AG04449 (cell line): ENCODE measurements around the gene CCDC70.
A peak's percentile ranks its signal among the peaks of the same experiment; 100 is the strongest.

Experiments
- CTCF ChIA-PET: fragments of 350-600 bp; formaldehyde crosslinking; extraction: SDS; loops from one replicate; lab custom pipeline; 2021; ENCODE audit warnings: antibody characterized with exemption; lab: Yijun Ruan, JAX
- POLR2A ChIA-PET: fragments of 400-600, 350-600 bp; formaldehyde crosslinking; extraction: SDS; loops from one replicate; lab custom pipeline; 2020; ENCODE audit warnings: antibody characterized with exemption, inconsistent platforms; lab: Yijun Ruan, JAX
- DNase-seq: peaks from one replicate; pipeline ENCODE4 v3.0.0-alpha.2; 2010; ENCODE audit warnings: low read depth, low spot score
- H3K4me3 ChIP-seq: 2 replicates; pipeline ENCODE4 v1.5.1; 2011; ENCODE audit warnings: low read depth, mild to moderate bottlenecking, control low read depth, low read length
- CTCF ChIP-seq: IDR thresholded peaks from one replicate; pipeline ENCODE4 v1.5.1; 2011; ENCODE audit warnings: mild to moderate bottlenecking, moderate library complexity, low read length, control low read depth, inconsistent platforms; ENCODE audit not compliant: insufficient read depth; ENCODE audit errors: missing control alignments

The CCDC70 gene

GRCh38 chr13:51826606-51827005 lies 35.2 kb upstream of the CCDC70 start:
- no peak for TF ChIP-seq CTCF
- no peak overlapping the region for H3K4me3 ChIP-seq
- ChIA-PET CTCF (interaction anchor here (3.0 to 8.0 kb wide), 2 partner anchors 12 kb away, joined by 9 to 67 read pairs; no protein-coding TSS in a partner anchor), POLR2A (no interaction called here)
- DNase-seq: no peak

- POLR2A ChIA-PET: no interaction called here
- CTCF ChIA-PET: interaction anchor here (8.0 kb wide), 1 partner anchor 12 kb away, joined by 67 read pairs; no protein-coding TSS in a partner anchor
- no peak overlapping the region for H3K4me3 ChIP-seq
- DNase-seq: no peak
- TF ChIP-seq CTCF: no peak
Observed at GRCh38 chr13:51827254-51827653, 34.5 kb upstream of the CCDC70 start.

GRCh38 chr13:51828730-51829567 lies 32.8 kb upstream of the CCDC70 start:
- CTCF ChIA-PET: interaction anchor here (1.1 to 8.0 kb wide), 2 partner anchors 14 to 300 kb away, joined by 5 to 67 read pairs; partner anchors contain the start of gene NEK5

GRCh38 chr13:51829568-51829899 lies 32.2 kb upstream of the CCDC70 start:
- CTCF ChIA-PET: interaction anchor here (0.6 to 8.0 kb wide), 3 partner anchors 15 to 299 kb away, joined by 3 to 67 read pairs (median 5); partner anchors contain the start of gene NEK5
- no peak for TF ChIP-seq CTCF
- no peak overlapping the region for H3K4me3 ChIP-seq
- no peak for DNase-seq
- POLR2A ChIA-PET: no interaction called here

More at GRCh38 chr13:51828730-51829567, 32.8 kb upstream of the CCDC70 start:
- H3K4me3 ChIP-seq: no peak overlapping the region
- no peak for DNase-seq
- no peak for TF ChIP-seq CTCF
- POLR2A ChIA-PET: no interaction called here

GRCh38 chr13:51831519-51831918 lies 30.2 kb upstream of the CCDC70 start:
- CTCF ChIA-PET: interaction anchor here (0.8 to 6.1 kb wide), 4 partner anchors 11 to 707 kb away, joined by 3 to 41 read pairs (median 4); no protein-coding TSS in a partner anchor
- DNase-seq: no peak
- no peak for TF ChIP-seq CTCF
- POLR2A ChIA-PET: no interaction called here
- no peak overlapping the region for H3K4me3 ChIP-seq

GRCh38 chr13:51832471-51833152 lies 29.2 kb upstream of the CCDC70 start:
- H3K4me3 ChIP-seq: no peak overlapping the region
- peak; percentile 38 for TF ChIP-seq CTCF
- no peak for DNase-seq
- CTCF ChIA-PET: interaction anchor here (0.7 to 6.1 kb wide), 8 partner anchors 11 to 398 kb away, joined by 3 to 41 read pairs (median 4); no protein-coding TSS in a partner anchor
- POLR2A ChIA-PET: no interaction called here
